Tibial artery (tissue), 4 donors: Measurements from ENCODE around the gene MPP4.

Experiments used
- DNase-seq, 2 donors: peaks; one replicate each; pipeline ENCODE4 v3.0.0-alpha.2; 2019
- H3K27ac ChIP-seq, 2 donors: fragments of 200-600 bp; sonication (generic) in 1 of 2; 1 replicate in 1 of 2; 2 replicates in 1 of 2; pipeline ENCODE4 v1.5.1; 2018 to 2019; ENCODE audit warnings: mild to moderate bottlenecking in 1 of 2
- H3K27me3 ChIP-seq, 2 donors: fragments of 200-600 bp; sonication (generic) in 1 of 2; one replicate each; pipeline versions ENCODE4 v1.5.1 to v1.6.0; 2016 to 2019
- H3K36me3 ChIP-seq, 3 donors: fragments of 200-600 bp; sonication (generic) in 2 of 3; one replicate each; pipeline ENCODE4 v1.5.1; 2016 to 2019; ENCODE audit warnings: mild to moderate bottlenecking in 2 of 3
- H3K4me1 ChIP-seq, 4 donors: fragments of 200-600 bp; sonication (generic) in 2 of 4; 1 replicate in 3 of 4; 2 replicates in 1 of 4; pipeline ENCODE4 v1.5.1; 2016 to 2019
- H3K4me3 ChIP-seq, 2 donors: fragments of 200-600 bp; sonication (generic) in 1 of 2; 1 replicate in 1 of 2; 2 replicates in 1 of 2; pipeline ENCODE4 v1.5.1; 2018 to 2019; ENCODE audit warnings: mild to moderate bottlenecking in 2 of 2
- H3K9me3 ChIP-seq, 3 donors: fragments of 200-600 bp; sonication (generic) in 1 of 3; one replicate each; pipeline ENCODE4 v1.5.1; 2016 to 2019
- intact Hi-C: fragments of 100-400 bp; cut with DNase I; formaldehyde crosslinking; loops from one replicate; pipeline ENCODE4 v1.15.0; 2023; ENCODE audit warnings: low total_unique reads
- TF ChIP-seq, protein P1 (sequence below), 2 experiments: fragments of 200-600 bp in 1 of 2; fragments of 450-650 bp in 1 of 2; IDR thresholded peaks; one replicate each; pipeline ENCODE4 v1.5.1; 2017 to 2019; ENCODE audit warnings: antibody characterized with exemption in 2 of 2, mild to moderate bottlenecking in 1 of 2, moderate library complexity in 1 of 2

Gene MPP4

DNA sequence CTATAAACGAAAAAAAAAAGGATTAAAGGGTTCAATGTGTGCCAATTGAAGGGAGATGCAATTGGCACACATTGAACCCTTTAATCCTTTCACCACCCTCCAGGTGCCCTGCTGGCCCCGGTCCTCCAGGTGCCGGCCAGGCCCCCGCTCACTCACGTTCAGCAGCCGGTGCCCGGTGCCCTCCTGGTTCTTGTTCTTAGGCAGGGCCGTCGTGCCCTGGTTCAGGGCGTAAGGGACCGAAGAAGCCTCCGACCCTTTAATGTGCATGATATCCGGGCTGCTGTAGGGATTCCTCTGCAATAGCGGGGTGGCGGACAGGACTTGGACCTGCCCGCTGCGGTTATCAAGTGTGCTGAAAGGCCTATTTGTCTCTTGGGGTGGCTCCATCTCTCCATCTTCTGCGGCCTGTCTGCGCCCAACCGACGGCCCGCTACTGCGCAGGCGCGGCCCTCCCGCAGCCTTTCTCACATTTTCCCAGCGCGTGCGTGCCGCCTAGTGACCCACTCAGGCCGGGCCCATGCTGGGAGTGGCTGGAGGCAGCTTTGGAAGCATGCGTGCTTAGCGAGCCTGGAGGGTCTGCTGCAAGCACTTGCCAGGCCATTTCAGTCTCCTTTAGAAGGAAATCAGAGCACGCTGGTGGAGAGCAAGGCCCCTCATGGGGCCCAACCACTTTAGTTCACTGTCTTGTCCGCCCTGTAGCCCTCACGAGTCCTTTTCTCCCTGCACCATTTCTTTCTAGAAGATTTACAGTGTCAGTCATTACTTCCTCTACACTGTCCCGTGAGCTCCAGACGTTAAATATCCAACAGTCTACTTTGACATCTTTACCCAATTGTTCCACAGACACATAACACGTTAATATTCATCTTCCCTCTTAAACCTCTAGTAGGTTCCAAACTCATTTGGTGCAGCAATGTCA, 79.4 kb downstream of the MPP4 start:
- no peaks in the 10 kb centered on the region for H3K9me3 ChIP-seq
- DNase-seq = peak; percentile 48 to 83
- peak overlapping the region; percentile 16 to 21 for H3K4me3 ChIP-seq
- H3K27me3 ChIP-seq = no peaks in the 10 kb centered on the region
- intact Hi-C loops = no loop called here
- TF ChIP-seq, protein P1, sequence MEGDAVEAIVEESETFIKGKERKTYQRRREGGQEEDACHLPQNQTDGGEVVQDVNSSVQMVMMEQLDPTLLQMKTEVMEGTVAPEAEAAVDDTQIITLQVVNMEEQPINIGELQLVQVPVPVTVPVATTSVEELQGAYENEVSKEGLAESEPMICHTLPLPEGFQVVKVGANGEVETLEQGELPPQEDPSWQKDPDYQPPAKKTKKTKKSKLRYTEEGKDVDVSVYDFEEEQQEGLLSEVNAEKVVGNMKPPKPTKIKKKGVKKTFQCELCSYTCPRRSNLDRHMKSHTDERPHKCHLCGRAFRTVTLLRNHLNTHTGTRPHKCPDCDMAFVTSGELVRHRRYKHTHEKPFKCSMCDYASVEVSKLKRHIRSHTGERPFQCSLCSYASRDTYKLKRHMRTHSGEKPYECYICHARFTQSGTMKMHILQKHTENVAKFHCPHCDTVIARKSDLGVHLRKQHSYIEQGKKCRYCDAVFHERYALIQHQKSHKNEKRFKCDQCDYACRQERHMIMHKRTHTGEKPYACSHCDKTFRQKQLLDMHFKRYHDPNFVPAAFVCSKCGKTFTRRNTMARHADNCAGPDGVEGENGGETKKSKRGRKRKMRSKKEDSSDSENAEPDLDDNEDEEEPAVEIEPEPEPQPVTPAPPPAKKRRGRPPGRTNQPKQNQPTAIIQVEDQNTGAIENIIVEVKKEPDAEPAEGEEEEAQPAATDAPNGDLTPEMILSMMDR (IDR thresholded peaks at IDR 0.05) = peak; percentile 31 to 33
- H3K27ac ChIP-seq = no peak overlapping the region
- peaks cover 8 to 21% (median 9%) of the 10 kb centered on the region in 3 donors for H3K36me3 ChIP-seq
- peaks cover 0 to 7% (median 5%) of the 10 kb centered on the region in 4 donors for H3K4me1 ChIP-seq

GRCh38 chr2:201608021-201608420, 90.4 kb downstream of the MPP4 start:
- no peak for DNase-seq
- Histone ChIP-seq H3K27me3 (no peaks in the 10 kb centered on the region), H3K36me3 (no peaks in the 10 kb centered on the region), H3K27ac (no peak overlapping the region), H3K4me1 (no peaks in the 10 kb centered on the region), H3K4me3 (no peak overlapping the region), H3K9me3 (peaks cover 0 to 4% (median 0%) of the 10 kb centered on the region in 3 donors)
- TF ChIP-seq, protein P1 (IDR thresholded peaks at IDR 0.05) = no peak
- intact Hi-C loops = no loop called here

DNA sequence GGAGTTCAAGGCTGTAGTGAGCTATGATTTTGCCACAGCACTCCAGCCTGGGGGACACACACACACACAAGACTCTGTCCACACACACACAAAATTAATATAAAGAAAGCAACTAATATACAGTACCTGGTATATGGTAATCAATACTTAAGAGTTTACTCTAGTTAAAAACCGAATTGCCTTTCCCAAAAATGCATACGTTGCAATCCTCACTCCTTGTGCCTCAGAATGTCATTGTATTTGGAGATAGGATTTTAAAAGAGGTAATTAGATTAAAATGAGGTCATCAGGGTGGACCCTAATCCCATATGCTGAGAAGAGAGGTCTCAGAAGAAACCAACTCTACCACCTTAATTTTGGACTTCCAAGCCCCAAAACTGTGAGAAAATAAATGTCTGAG, 90.9 kb downstream of the MPP4 start:
- H3K4me3 ChIP-seq = no peak overlapping the region
- intact Hi-C loops = no loop called here

DNA sequence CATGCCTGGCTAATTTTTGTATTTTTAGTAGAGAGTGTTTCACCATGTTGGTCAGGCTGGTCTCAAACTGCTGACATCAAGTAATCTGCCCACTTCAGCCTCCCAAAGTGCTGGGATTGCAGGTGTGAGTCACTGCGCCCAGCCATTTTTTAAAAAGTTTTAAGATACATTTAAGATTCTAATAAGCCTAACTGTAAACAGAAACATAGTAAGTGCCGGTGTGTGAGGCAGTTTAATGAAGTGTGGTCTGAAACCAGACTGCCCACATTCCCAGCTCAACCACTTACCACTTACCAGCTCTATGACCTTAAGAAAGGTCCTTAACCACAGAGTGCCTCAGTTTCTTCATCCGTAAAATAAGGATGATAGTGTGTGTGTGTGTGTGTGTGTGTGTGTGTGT, 97.5 kb downstream of the MPP4 start:
- Histone ChIP-seq H3K27ac (no peak overlapping the region), H3K4me3 (no peak overlapping the region), H3K9me3 (peaks cover 0 to 12% (median 0%) of the 10 kb centered on the region in 3 donors), H3K36me3 (no peaks in the 10 kb centered on the region), H3K4me1 (no peaks in the 10 kb centered on the region), H3K27me3 (no peaks in the 10 kb centered on the region)
- no peak for DNase-seq
- intact Hi-C loops = no loop called here
- TF ChIP-seq, protein P1 (IDR thresholded peaks at IDR 0.05) = no peak

More for the DNA sequence above, 90.9 kb downstream of the MPP4 start:
- no peak for DNase-seq
- peaks cover 0 to 4% (median 0%) of the 10 kb centered on the region in 3 donors for H3K9me3 ChIP-seq
- no peak overlapping the region for H3K27ac ChIP-seq
- no peaks in the 10 kb centered on the region for H3K36me3 ChIP-seq
- no peaks in the 10 kb centered on the region for H3K27me3 ChIP-seq
- no peaks in the 10 kb centered on the region for H3K4me1 ChIP-seq
- TF ChIP-seq, protein P1 (IDR thresholded peaks at IDR 0.05) = no peak

DNA sequence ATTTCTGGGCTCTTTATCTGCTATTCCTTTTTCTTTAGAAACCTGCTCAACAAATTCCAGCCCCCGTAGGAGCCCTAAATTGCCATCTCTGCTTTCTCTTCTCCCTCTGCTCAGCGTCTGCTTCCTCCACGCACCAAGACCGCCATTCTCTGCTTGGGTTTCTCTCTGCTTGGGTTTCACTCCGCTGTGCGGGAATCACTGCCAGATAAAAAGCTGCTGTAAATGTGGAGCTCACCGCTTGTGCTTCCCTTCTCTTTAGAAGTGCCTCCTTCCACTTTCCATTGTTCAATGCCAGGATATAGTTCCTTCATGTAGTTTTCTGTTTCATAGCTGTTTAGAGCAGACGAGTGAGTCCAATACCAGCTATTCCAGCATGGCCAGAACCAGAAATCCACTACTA, 101.0 kb downstream of the MPP4 start:
- Histone ChIP-seq H3K36me3 (no peaks in the 10 kb centered on the region), H3K4me1 (no peaks in the 10 kb centered on the region), H3K27me3 (no peaks in the 10 kb centered on the region), H3K27ac (no peak overlapping the region), H3K9me3 (peaks cover 0 to 12% (median 0%) of the 10 kb centered on the region in 3 donors), H3K4me3 (no peak overlapping the region)
- no peak for DNase-seq
- TF ChIP-seq, protein P1 (IDR thresholded peaks at IDR 0.05) = no peak
- intact Hi-C loops = no loop called here
